GM18520 (cell line): ENCODE data around the gene PLN.

ENCODE experiments used
- ATAC-seq: cut with Tn5 transposase; IDR thresholded peaks from one replicate; pipeline ENCODE4 v1.9.1; 2021; ENCODE audit not compliant: unreplicated experiment

Gene PLN

DNA sequence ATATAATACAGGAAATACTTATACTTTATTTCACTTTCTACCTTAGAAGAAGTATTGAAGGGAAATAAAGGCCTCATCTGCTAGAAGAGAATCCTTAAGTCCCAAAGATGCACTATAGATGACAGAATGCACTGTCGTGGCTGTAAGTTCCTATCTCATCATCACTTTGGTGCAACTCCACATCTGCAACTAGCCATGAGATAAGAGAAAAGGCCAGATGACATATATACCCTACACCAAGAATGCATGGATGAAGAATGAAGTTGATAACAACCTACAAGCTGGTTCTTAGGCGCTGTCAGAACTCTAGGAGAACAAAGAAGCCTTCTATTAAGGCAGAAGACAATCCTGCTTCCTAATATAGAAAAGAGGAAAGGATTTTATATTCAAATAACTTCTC lies 11.6 kb upstream of the PLN start:
- ATAC-seq: no peak

- ATAC-seq: no peak
Measured at GRCh38 chr6:118537574-118537973, 10.5 kb upstream of the PLN start.

- ATAC-seq: no peak
Measured at GRCh38 chr6:118542184-118542952, 5.7 kb upstream of the PLN start.

- no peak for ATAC-seq
Measured at GRCh38 chr6:118544105-118544504, 4.0 kb upstream of the PLN start.

DNA sequence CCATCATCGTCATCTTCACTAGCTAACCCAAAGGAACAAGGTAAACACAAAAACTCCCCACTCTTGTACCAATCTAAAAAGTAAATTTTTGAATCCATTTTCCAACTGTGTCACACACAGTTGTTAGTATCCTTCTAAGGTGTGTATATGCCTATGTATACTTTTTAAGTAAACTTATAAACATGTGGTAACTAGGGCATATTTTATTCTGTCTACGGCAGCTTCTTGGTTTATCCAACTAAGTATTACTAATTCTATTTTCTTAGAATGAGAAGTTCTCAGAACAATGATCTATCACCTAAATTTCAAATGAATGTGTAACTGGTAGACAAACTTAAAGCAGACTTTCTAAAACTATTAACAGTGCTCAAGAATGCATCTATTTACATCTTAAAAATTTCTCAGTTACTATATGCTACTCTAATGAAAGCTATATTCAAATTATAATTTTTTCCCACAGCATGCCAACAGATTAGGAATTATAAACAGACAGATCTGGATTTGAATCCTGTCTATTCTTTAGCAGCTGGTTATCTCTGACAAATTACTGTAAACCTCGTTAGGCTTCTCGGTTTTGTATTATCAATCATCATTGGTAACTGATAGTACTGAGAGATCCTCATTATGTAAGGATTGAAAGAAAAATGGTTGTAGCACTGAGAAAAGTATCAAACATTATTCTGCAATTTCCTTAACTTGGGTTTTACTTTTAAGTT lies 1.8 kb upstream of the PLN start:
- ATAC-seq: no peak

- no peak for ATAC-seq
Measured at GRCh38 chr6:118546880-118547218, 1.2 kb upstream of the PLN start.

GRCh38 chr6:118548613-118549012 lies 517 bp downstream of the PLN start:
- no peak for ATAC-seq

DNA sequence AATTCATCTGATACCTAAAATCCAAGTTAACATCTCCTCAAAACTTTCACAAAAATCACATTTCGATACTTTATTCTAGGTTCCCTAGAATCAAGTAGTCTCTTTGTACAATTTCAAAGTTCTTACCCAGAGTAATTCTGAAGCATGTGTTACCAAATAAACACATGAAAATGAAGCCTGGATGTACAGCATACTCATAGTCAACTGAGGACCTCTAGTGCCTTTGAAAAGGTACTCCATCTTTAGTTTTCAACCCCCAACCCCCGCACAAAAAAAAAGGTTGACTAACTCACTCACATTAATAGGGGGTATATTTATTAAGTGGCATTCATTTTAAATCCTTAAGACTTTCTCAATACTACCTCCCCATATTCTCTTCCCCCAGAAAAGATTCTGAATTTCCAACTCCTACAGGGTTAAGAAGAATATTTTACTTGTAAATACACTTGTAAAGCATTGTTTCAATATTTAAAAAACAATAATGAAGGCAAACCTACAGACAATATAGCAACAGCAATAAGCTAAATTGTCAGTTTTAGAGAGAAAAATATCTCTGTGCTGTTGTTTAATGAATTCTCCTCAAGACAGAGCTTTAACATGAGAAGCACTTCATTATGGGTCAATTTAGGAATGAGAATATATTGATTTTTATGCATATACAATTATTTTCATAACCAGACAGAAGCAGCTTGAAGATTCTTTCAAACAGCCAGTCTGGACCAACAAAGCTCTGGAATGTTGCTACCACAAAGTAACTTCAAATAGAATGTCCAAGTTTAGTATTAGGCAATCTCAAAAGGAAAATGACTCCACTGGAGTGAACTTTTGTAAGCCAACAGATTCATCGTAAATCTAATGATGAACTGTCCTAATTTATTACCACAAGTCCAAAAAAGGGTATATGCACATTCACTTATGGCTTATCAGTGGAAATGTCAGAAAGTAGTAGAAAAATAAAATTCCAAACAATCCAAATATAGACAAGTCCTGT lies 3.3 kb downstream of the PLN start:
- peak; percentile 71 for ATAC-seq

DNA sequence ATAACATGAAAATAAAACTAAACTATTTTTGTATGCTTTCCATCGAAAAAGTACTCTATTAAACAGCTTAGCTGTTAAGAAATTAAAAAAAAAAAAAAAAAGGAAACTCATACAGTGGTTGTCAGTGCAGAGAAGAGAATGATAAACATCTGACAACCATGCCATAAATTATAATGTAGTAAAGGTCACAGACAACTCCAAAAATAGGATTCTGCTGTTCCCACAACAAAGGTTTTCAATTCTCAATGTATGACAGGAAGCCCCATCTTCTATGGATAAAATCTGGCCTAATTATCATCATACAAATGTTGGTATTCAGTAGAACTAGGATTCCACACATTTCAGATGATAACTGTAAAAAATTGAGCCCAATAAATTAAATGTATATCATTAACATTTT lies 5.0 kb downstream of the PLN start:
- ATAC-seq: no peak

- ATAC-seq: no peak
Measured at GRCh38 chr6:118554698-118555097, 6.6 kb downstream of the PLN start.

DNA sequence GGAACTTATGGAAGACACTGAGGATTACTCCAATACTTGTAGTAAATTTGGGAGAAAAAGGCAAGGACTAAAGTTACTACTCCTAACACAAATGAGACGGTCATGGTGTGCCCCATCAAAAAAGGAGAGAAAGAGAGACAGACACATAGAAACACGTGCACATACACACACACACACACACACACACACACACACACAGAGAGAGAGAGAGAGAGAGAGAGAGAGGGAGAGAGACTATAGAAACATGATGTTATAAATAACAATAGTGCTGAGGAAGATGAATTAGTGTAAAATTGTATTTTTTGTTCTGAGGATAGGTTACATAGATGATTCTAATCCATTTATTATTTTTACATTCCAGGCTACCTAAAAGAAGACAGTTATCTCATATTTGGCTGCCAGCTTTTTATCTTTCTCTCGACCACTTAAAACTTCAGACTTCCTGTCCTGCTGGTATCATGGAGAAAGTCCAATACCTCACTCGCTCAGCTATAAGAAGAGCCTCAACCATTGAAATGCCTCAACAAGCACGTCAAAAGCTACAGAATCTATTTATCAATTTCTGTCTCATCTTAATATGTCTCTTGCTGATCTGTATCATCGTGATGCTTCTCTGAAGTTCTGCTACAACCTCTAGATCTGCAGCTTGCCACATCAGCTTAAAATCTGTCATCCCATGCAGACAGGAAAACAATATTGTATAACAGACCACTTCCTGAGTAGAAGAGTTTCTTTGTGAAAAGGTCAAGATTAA lies 10.5 kb downstream of the PLN start:
- no peak for ATAC-seq

DNA sequence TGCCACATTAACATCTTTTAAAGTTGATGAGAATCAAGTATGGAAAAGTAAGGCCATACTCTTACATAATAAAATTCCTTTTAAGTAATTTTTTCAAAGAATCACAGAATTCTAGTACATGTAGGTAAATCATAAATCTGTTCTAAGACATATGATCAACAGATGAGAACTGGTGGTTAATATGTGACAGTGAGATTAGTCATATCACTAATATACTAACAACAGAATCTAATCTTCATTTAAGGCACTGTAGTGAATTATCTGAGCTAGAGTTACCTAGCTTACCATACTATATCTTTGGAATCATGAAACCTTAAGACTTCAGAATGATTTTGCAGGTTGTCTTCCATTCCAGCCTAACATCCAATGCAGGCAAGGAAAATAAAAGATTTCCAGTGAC lies 11.6 kb downstream of the PLN start:
- peak; percentile 66 for ATAC-seq

DNA sequence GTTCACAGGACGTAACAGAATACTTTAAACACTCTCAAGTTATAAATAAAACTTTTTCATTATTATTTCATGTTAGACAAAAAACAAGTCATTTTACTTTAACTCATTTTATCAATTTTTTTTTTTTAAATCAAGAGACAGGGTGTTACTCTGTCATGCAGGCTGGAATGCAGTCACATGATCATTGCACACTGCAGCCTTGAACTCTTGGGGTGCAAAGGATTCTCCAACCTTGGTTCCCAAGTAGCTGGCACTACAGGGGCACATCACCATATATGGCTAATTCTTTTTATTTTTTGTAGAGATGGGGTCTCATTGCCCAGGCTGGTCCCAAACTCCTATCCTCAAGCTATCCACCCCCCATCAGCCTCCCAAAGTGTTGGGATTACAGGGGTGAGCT lies 14.2 kb downstream of the PLN start:
- no peak for ATAC-seq

DNA sequence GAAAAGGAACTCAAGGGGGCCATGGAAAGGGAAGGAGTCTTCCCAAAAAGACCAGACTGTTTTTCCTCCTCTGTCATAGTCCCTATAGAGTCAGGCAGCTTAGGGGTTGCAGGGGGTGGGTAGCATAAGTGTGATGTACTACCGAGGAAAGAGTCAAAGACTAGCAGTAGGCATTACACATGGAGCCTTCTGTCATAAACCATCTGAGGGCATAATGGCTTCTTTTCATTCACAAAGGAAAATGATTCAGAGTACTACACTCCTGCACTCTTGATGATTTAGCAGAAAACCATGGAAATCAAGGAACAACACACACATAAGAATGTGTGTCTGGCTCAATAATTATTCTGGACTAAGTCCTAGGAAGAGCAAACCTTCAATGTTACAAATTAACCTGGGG lies 14.9 kb downstream of the PLN start:
- no peak for ATAC-seq

GRCh38 chr6:118565311-118565960 lies 17.3 kb downstream of the PLN start:
- ATAC-seq: peak; percentile 97

DNA sequence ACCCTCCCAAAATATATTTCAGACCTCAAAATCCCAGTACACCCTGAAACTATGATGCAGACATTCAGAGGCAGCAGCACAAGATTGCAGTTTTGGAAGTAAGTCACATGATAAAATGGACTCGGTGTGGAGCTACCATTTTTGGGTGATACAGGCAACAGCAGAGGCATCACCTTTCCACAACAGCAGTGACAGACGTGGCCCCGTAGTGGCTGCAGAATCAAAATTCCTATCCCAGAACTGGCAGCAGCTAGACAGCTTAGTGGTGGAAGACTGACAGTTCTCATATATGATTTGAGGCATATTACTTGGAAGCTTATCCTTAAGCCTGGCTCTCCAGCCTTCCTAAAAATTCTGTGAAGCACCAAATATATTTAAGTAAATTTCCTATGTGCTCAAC lies 19.9 kb downstream of the PLN start:
- ATAC-seq: no peak

DNA sequence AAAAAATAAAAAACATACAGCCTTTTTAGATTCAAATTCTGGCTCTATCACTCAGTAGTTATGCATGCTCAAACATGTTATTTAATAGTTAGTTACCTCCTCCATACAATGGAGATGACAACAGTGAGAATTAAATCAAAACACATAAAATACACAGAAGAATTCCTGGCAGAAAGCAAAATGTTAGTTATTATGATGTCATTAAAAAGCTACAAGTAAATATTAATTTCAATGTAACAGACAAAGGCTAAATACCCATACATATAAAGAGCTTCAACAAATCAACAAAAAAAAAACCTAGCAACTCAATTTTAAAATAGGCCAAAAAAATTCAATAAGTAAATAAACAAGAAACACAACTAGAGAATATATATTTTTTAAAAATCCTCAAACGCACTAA lies 21.4 kb downstream of the PLN start:
- no peak for ATAC-seq

DNA sequence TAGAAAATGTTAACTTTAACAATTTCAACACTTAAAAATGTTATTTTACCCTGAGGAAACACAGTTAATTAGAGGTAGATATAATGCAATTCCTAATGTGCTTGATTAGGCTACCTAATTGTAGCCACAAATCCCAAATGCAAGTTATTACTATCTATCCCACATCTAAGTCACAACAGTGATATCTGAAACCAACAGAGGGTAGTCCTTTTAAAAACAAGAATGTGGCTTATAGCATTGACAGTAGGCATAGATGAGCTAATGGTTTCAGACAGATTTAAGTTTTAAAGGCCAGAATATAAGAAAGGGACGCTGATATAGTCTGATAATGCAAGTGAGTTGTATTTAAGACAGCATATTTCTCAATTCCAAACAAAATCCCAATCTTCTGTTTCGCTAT lies 23.0 kb downstream of the PLN start:
- no peak for ATAC-seq

DNA sequence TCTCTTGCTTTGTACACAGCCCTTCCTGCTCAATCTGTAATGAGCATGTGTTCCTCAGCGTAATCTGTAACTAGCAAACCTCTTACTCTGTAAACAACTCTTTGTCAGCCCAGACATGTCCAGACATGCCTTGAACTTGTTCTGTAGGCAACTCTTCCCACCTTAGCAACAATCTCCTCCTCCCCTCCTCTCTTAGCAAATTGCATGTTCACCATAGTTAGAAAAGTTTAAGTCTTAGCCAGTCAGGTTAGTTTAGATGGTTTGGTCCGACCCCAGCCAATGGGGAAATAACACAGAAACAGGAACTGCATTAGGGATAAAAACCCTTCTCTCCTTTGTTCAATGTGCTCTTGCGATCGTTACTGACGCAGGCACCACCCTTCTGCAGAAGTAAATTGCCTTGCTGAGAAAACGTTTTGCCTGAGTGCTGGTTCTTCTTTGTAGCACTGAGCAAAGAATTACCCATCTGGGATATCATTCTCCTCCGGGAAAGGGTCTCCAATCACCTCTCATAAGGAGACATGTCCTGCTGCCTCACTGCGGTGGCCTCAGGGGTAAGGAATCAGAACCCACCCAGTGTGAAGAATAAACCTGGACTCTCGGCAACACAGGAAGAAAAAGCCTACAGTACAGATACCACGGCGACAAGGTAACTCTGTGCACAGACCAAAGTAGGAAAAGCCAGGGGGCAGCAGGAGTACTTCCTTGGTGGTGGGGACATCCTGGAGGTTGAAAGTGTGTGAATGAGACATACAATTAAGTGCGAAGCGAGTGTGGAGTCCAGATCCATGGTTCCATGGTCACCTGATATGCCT lies 26.2 kb downstream of the PLN start:
- ATAC-seq: no peak

DNA sequence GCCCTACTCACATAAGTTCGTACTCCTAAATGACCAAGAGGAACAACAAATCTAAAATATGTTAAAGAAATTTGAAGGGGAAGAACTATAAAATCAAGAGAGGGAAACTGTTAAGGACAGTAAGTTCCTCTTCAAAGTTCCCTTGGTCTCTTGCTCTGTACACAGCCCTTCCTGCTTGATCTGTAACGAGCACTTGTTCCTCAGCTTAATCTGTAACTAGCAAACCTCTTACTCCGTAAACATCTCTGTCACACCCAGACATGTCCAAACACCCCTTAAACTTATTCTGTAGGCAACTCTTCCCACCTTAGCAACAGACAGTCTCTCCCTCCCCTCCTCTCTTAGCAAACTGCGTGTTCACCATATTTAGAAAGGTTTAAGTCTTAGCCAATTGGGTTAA lies 29.9 kb downstream of the PLN start:
- no peak for ATAC-seq
